Cerebellar cortex (tissue), 1 donor: Measurements from ENCODE around the gene CACNA1S.

Source experiments
- DNase-seq: peaks from one replicate; pipeline ENCODE4 v3.0.0-alpha.2; 2015; ENCODE audit warnings: low spot score

The CACNA1S gene

DNA sequence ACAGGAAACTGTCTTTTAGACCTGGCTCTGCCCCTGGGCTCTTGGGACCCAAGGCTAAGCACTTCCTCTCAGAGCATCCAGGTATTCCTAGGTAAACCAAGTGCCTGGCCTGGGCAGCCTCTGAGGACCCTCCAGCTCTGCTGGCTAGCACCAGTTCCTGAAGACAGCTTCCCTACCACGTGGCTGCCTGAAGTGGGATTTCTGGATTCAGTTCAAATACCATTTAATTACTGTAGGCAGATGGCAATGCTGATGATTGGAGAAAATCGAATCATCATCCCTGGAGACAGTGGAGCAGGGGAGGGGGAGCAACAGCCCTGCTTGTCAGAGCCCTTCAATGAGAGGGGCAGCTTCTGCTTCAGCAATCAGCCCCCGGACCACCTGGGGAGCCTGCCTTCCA is 100.6 kb downstream of the CACNA1S start:
- DNase-seq = no peak

DNA sequence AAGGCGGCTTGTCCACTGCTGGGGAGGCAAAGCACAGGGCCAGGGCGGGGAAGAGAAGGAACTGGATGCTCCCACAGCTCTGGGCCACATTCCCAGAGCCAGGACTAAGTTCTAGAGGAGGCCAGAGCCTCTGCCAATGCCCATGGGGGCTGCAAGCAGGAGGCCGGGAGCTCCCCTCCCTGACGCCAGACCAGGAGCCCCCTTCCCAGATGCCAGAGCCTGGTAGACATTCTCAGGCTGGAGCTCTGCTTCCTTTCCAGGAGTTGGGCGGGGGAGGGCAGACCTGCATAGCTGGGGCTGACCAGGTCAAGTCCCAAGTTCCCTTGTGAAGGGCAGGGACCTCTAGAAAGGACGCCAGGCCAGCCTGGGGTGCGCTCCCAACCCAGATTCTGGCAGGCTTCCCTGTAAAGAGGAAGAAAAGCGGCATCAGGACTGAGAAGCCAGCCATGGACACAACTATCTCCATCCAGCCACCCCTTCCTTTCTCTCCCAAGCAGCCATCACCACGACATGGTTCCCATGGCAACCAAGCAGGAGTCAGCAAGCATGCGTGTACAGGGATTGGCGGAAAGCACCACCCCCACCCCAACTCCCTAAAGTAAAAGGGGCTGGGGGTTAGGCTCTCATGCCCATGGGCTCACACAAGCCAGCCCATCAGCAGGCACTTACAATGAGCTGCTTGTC is 102.1 kb downstream of the CACNA1S start:
- no peak for DNase-seq

DNA sequence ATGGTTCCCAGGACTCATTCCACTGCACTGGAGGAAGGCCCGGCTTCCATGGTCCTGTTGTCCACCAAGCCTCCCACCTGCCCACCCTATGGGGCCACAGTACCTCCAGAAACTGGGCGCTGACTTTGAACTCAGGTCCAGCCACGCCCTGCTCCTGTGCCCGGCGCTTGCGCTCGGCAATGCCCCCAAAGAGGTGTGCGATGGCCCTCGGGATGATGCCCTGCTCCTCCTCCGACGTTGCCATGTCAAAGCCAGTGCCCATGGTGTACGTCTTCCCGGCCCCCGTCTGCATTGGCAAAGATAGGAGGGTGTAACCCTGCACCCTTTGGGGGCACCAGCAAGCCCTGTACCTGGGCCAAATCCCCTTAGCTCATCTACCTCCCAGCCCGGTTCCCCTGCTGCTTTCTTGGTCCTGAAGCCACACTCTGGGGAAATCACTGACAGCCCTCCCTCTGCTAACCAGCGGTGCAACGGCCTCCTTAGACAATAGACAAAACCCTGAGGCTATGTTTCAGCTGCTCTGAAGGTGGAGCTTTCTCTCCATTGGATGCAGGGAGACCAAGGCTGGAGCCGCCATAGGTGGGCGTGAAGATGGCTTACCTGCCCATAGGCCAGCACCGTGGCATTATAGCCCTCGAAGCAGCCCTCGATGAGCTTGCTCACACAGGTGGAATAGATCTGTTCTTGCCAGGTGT is 103.4 kb downstream of the CACNA1S start:
- no peak for DNase-seq

DNA sequence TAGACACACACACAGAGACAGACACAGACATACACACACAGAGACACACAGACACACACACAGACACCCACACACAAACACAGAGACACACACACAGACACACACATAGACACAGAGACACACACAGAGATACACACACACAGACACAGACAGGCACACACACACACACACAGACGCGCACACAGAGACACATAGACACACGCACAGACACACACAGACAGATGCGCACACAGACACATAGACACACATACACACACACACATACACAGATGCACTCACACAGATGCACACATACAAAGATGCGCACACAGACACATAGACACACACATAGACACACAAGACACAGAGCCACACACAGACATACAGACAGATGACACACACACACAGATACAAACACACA is 104.7 kb downstream of the CACNA1S start:
- no peak for DNase-seq

DNA sequence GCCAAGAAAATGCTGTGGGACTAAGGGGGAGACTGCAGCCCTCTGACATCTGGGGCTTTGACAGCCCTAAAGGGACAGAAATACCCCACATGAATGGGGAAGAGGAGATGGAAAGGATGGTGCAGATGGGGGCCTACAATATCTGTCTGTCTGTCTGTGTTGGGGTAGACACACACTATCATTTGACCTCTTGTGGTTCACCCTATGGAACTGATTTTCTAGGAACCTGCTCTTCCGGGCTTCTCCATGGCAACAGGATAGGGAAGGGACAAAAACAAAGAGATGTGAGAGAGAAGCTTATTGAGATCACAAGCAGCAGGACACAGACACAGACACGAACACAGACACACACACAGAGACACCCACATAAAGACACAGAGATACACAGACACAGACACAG is 105.8 kb downstream of the CACNA1S start:
- no peak for DNase-seq

DNA sequence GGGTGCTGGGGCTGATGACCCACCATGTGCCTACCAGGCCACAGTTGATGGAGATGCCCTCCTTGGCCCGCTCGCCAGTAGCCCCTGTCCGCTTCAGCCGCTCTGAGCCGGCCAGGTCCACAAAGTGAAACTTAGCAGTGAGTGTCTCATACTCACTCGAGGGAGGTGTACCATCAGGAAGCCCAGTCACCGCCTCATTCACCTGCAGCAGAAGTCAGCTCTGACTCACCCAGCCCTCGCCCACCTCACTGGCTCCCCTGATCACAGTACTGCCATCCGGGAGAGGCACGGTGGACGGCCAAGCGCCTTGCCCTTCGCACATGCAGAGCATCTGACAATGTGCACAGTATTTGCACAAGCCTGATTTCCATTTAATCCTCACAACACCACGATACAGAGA is 107.5 kb downstream of the CACNA1S start:
- DNase-seq = no peak

DNA sequence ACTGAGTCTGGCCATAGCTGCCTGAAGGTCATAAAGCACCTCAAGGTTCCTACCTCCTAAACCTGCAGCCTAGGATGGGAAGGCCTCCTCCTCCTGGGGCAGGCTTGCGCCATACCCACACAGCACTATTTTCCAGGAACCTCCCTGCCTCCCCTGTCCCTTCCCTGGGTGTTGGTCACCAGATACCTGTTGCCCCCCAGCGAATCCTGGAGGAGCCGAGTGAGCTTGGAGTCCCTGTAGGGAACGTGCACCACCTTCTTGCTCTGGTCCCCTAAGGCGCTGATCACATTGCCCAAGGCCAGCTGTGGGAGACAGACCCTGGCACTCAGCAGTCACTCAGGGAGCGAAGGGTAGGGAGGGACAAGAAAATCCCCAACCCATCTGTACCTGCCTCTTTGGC is 108.1 kb downstream of the CACNA1S start:
- DNase-seq = no peak

DNA sequence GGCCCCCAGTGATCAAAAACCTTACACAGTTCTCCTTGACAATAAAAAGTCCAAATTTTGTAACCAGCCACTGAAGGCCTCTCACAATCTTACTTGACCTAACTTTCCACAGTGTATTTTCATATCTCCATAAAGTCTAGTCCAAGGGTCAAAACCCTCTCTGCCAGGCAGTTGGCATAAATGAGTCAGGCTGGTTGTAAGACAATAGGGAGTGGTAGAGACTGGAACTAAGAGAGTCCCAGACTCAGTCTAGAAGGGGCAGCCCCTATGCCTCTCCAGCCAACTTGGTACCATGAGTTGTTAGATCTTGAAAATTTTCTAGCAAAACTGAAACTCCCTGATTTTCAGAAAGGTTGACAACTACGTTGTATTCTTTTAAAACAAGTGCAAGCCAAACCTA is 109.7 kb downstream of the CACNA1S start:
- no peak for DNase-seq

DNA sequence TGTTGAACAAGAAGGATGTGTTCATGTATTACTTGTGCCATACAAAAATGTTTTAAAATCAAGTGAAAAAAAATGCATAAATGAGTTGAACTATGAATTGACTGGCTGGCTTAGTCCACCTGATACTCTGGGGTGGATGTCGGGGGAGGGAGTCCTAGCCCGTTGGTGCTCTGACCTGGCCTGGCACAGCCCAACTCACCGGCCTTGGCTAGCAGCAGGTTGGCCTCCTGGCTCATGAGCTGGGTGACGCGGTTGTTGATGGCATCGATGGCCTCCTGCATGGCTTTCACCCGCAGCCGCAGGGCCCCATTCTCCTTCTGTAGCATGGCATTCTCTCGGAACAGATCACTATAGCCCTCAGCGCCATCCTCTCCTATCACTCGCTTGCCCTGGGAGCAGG is 110.3 kb downstream of the CACNA1S start:
- DNase-seq = no peak

DNA sequence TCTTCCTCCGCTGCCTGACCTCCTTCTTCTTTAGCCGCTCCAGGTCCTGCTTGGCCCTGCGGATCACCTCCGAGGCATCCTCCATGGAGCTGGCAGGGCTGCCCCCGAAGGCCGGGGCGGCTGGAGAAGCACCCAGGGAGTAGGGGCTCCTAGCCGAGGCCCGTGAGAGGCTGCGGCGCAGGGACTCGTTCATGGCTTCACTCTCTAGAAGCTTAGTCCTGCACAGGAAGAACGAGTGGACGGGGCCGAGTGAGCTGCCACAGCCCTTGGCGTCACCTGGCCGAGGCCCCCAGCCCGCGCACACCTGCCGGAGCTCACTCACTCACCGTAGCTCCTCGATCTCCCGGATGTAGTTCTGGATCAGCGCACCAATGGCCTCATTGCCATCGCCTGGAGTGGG is 111.8 kb downstream of the CACNA1S start:
- DNase-seq = no peak

DNA sequence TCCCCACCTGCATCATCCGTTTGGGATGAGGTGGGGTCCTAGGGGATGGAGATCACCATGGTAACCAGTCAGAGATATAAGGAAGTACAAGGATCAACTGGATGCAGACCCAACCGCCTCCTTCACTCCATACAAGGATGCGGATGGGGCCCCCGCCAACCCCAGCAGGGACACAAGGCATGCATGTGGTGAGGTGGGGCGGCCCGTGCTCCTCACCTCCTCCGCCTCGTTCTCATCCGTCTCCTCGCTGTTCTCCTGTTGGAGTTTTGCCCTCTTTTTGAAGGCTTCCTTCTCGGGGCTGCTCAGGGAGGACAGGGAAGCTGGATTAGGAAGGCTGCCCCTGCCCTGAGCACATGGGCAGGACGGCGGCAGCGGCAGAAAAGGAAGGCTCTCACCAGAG is 112.6 kb downstream of the CACNA1S start:
- no peak for DNase-seq

DNA sequence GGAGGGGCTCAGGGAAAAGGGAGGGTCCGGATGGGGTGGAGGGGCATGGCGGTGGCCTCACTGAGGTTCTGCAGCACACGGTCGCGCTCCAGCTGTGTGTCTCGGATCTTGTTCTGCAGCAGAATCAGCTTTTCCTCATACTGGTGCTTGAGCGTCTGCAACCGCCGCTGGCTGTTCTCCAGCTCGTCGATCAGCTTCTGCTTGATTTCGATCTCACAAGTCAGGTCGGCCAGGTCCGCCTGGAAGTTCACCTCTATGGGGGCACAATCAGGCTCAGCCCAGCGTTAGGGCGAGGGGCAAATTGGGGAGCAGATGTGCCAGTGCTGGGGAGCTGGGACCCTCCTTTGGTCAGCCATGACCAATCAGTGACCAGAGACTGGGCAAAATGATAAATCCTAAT is 113.9 kb downstream of the CACNA1S start:
- DNase-seq = no peak

DNA sequence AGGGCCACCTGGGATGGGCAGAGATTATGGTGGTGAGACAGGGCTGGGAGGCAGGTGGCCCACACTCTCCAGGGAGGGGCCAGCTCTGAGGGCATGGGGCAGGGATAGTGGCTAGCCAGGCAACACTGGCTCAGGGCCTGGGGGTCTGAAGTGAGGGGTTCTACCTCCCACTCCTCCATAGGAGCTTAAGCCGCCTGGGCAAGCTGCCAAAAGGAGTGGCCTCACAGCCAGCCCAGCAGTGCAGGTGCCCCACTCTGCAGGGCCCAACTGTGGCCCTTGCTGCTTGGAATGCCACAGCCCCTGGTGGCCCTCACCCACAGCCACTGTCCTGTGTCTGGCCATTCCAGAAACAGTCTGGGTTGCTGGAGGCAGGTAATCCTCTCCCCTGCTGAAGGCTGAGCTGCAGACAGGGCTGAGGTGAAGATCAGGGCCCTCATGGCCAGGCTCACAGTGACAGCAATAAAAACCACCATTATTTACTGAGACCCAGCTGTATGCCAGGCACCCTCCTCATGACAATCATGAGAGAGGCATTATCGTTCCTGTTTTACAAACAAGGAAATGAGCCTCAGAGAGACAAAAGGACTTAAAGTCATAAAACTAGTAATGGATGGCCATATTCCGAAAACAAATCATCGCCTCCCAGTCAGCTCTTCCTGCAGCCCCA is 119.7 kb downstream of the CACNA1S start:
- no peak for DNase-seq

DNA sequence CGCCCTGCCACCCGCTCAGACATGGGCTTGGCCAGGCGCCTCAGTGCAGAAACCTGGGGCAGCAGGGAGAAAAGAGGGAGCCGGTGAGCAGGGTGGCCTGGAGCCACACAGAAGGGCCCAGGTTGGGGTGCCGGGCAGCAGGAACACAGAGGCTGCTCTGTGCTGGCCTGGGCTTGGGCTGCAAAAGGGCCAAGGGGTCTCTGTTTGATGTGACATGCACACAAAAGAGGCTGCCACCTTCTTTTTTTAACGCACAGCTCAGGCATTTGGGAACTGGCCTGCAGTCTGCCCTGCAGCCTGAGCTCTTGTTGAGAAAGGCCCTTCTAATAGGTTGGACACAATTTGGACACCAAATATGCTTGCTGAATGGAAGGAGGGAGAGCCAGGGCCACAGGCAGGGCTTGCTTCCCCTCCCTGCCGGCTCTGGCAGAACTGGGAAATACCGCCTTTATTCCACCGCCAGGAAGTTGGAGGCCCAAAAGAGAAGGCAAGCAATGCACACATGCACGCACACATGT is 121.1 kb downstream of the CACNA1S start:
- DNase-seq = no peak

DNA sequence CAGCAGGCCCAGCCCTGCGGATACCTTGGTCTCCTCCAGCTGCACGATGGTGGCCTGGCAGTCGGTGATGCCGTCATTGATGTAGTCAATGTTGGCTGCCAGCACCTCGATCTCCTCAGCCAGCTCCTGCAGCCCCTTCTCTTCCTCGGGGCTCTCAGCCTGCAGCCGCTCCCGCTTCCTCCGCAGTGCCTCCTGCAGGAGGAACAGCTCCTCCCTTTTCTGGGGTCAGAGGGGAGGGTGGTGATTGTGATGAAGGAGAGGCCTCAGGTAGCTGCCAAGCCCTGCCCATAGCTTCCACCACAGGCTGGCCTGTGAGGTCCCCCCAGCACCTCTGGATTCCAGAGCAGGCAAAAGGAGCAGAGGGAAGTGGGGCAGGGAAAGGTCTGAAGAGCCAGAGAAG is 122.1 kb downstream of the CACNA1S start:
- no peak for DNase-seq
